ENCODE results near the gene IL13RA1.

- TF ChIP-seq ESRRA (IDR thresholded peaks at IDR 0.05; ENCODE audit: low read length) (no peak), EP300 (IDR thresholded peaks at IDR 0.05; ENCODE audit: borderline replicate concordance in 1 of 2, control insufficient read depth in 1 of 2, low read depth in 2 of 2, low read length in 2 of 2) (no peak), MYC (IDR thresholded peaks at IDR 0.05; ENCODE audit: insufficient read depth, insufficient read length, insufficient replicate concordance, low read length, severe bottlenecking) (no peak), ZNF217 (IDR thresholded peaks at IDR 0.05) (no peak), POLR2A (IDR thresholded peaks at IDR 0.05; ENCODE audit: low read depth, low read length) (no peak), SUPT20H (IDR thresholded peaks at IDR 0.05; ENCODE audit: borderline replicate concordance, control insufficient read depth, low read depth, low read length) (no peak), CBX5 (IDR thresholded peaks at IDR 0.05; ENCODE audit: low read depth) (no peak), CBFB (IDR thresholded peaks at IDR 0.05; ENCODE audit: low read depth) (no peak), USF2 (IDR thresholded peaks at IDR 0.05; ENCODE audit: borderline replicate concordance, low read depth, low read length) (no peak), EZH2 (IDR thresholded peaks at IDR 0.05; ENCODE audit: borderline replicate concordance, control insufficient read depth, low read depth, low read length) (no peak), SREBF2 (IDR thresholded peaks at IDR 0.05; ENCODE audit: low read length) (no peak), TBL1XR1 (IDR thresholded peaks at IDR 0.05; ENCODE audit: low read depth, low read length) (no peak), MAX (IDR thresholded peaks at IDR 0.05; ENCODE audit: low read depth, low read length) (no peak), SKIL (IDR thresholded peaks at IDR 0.05; ENCODE audit: low read depth, poor library complexity, severe bottlenecking) (no peak)
These were observed 34.7 kb downstream of the IL13RA1 start for GRCh38 chrX:118761939-118762707.
